Keratinocyte (primary cell): ENCODE results near the gene SAMD4A.

Source experiments
- EZH2 ChIP-seq: IDR thresholded peaks from one replicate; pipeline ENCODE4 v1.6.1; 2012; ENCODE audit warnings: inconsistent platforms, mild to moderate bottlenecking, low read length, moderate library complexity
- TF ChIP-seq, protein P1 (sequence below), 3 experiments: IDR thresholded peaks in 1 of 3; conservative IDR thresholded peaks in 1 of 3; optimal IDR thresholded peaks in 1 of 3; 2 replicates in 2 of 3; 3 replicates in 1 of 3; pipeline versions ENCODE3 to v1.5.1; 2011; ENCODE audit warnings: low read length in 3 of 3, mild to moderate bottlenecking in 3 of 3, moderate library complexity in 2 of 3, control low read depth in 1 of 3, inconsistent platforms in 1 of 3; ENCODE audit not compliant: insufficient read depth in 2 of 3; ENCODE audit errors: extremely low read depth in 1 of 3

DNA sequence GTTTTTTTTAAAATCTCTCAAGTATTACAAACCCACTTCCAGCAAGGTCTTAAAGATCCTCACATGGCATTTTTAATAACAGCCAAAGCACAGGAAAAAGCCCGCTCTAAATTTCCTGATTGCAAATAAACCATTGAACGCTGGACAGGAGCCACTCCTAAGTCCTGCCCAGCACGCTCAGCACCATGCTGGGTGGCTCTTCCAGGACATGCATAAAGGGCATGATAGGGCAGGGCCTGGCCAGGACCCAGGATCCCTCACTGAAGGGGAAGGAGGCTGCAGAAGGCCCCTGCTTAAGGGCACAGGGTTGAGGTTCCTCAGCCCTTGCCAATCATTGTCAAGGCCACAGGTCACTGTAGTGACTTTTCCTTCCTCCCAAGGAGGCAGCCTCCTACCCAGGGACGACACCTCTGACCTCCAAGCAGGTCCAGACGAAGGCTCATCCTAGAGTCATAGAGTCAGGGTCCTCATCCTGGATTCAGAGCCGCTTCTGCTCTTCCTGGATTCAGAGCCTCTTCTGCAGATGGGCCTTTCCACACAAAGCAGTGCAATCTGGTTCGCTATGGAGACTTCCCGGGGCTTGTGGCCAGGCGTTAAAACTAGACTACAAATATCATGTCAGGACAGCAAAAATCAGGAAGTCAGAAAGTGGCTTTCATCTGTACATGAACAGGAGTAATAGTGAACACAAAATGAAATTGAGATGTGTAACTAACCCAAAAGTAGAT is 211.9 kb downstream of the SAMD4A start:
- TF ChIP-seq, protein P1, sequence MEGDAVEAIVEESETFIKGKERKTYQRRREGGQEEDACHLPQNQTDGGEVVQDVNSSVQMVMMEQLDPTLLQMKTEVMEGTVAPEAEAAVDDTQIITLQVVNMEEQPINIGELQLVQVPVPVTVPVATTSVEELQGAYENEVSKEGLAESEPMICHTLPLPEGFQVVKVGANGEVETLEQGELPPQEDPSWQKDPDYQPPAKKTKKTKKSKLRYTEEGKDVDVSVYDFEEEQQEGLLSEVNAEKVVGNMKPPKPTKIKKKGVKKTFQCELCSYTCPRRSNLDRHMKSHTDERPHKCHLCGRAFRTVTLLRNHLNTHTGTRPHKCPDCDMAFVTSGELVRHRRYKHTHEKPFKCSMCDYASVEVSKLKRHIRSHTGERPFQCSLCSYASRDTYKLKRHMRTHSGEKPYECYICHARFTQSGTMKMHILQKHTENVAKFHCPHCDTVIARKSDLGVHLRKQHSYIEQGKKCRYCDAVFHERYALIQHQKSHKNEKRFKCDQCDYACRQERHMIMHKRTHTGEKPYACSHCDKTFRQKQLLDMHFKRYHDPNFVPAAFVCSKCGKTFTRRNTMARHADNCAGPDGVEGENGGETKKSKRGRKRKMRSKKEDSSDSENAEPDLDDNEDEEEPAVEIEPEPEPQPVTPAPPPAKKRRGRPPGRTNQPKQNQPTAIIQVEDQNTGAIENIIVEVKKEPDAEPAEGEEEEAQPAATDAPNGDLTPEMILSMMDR (optimal IDR thresholded peaks at IDR 0.05 in 1 of 3, IDR thresholded peaks at IDR 0.05 in 1 of 3, conservative IDR thresholded peaks at IDR 0.05 in 1 of 3; ENCODE audit: extremely low read depth in 1 of 3, insufficient read depth in 2 of 3, low read length in 3 of 3): no peak
- TF ChIP-seq EZH2: no peak
